AG09319 (cell line): ENCODE data around the gene WRAP73.

Experiments
- DNase-seq: peaks from one replicate; pipeline ENCODE4 v3.0.0-alpha.2; 2010; ENCODE audit warnings: low read depth; ENCODE audit errors: extremely low read depth
- CTCF ChIP-seq: IDR thresholded peaks from 2 replicates; pipeline ENCODE4 v1.5.1; 2011; ENCODE audit warnings: low read depth, mild to moderate bottlenecking, inconsistent platforms, low read length, moderate library complexity

WRAP73 gene

GRCh38 chr1:3695326-3696217, 45.7 kb upstream of the WRAP73 start:
- DNase-seq = no peak
- peak; percentile 75 for TF ChIP-seq CTCF

- no peak for DNase-seq
- TF ChIP-seq CTCF = no peak
Observed at GRCh38 chr1:3693321-3693720, 43.4 kb upstream of the WRAP73 start.

- TF ChIP-seq CTCF = no peak
Observed at GRCh38 chr1:3692598-3692997, 42.7 kb upstream of the WRAP73 start.

GRCh38 chr1:3691421-3692204, 41.7 kb upstream of the WRAP73 start:
- no peak for TF ChIP-seq CTCF
- no peak for DNase-seq

More at GRCh38 chr1:3692598-3692997, 42.7 kb upstream of the WRAP73 start:
- no peak for DNase-seq

GRCh38 chr1:3690282-3691065, 40.6 kb upstream of the WRAP73 start:
- no peak for TF ChIP-seq CTCF
- no peak for DNase-seq

GRCh38 chr1:3689138-3689750, 39.3 kb upstream of the WRAP73 start:
- no peak for DNase-seq
- TF ChIP-seq CTCF = no peak
